HK-2 (cell line): Measurements from ENCODE around the gene SPARC.

Experiments
- DNase-seq: peaks from one replicate; pipeline ENCODE4 v3.0.0-alpha.2; 2018; ENCODE audit not compliant: unreplicated experiment

The SPARC gene

DNA sequence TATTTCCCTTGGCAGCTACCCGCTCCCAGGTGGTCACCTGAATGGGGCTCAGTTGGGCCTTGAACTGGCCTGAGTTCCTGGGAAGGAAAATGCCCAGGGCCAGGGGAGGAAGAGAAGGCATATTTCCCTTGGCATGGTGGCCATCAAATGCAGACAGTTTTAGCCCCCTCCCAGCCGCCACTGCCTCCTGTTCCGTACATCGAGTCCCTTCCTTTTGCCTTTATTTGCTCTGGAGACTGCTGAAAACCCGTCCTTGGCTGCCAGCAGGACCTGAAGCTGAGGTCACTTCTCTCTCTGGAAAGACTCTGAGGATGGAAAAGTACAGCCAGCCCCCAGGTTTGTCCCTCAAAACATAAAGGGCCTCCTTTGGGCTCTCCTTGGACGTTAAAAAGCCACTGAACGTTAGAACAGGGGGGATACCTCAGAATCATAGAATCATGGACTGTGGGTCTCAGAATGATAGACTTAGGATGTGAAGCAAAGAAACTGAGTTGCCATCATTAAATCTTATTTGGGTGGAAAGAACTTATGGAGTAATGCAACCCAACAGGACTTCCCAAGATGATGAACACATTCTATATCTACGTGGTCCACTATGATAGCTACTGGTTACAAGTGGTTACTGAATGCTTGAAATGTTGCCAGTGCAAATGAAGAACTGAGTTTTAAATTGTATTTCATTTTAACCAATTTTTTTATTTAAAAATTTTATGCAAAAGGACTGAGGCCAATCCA lies 7.1 kb downstream of the SPARC start:
- no peak for DNase-seq

GRCh38 chr5:151678713-151679112 lies 8.0 kb downstream of the SPARC start:
- no peak for DNase-seq

DNA sequence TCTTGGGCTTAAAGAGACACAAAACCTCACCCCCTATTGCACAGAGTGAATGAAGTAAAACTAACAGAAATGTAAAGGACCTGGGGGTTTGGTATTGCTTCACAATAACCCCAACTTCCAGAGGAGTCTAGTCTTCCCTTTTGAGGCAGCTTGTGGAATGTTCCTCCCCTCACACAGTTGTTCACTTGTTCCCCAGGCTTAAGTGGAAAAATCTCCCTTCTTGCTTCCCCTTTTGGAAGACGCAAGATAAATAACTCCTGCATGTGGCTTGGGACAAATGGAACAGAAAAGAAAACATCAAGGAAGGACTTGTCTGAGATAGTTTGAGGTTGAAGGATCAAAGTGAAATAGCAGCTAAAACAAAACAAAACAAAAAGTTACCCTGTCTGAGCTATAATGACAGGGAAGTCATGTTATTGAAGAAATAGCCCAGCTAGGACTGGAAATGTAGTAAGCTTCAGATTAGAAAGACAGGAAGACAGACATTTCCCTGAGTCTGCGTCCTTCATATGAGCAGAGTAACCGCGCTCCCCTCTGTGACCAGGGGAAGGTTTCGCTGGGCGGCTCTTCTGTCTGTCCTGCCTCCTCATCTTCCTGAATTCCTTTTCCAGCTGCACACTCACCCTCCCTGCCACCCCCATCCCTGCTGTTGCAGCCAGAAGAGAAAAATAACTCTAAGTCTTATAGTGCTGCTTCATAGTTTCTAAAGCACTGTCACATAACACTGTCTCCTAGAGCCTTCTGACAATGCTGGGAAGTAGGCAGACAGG lies 8.8 kb downstream of the SPARC start:
- no peak for DNase-seq

- DNase-seq: no peak
These were observed 10.0 kb downstream of the SPARC start for GRCh38 chr5:151676719-151677118.

- no peak for DNase-seq
These were observed 10.4 kb downstream of the SPARC start for GRCh38 chr5:151676314-151676712.

DNA sequence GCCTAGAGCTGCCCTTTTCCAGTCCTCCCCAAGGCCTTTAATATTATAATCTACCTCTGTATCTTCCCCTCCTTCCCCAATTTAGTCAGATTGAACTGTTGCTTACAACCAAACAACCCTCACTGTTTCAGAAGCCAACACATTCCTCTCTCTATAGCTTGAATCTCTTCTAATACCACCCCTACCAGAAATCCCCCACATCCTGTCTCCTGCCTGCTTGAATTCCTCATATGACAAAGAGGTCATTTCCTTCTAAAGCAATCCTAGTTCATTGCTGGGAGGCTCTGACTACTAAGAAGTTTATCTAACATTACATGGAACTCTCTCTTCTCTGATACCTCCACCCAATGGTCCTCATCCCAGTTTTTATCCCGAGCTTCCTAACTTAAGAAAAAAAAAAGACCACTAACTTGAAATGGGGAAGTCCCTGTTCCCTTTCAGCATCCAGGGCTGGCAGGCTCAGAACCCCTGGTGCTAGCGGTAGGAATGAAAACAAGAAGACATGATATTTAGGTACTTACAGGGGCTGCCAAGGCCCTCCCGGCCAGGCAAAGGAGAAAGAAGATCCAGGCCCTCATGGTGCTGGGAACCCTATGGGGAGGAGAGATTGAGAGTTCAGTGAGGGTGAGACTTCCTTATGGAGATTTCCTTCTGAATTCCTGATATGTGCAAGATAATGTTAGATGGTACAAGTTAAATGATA lies 11.0 kb downstream of the SPARC start:
- no peak for DNase-seq

DNA sequence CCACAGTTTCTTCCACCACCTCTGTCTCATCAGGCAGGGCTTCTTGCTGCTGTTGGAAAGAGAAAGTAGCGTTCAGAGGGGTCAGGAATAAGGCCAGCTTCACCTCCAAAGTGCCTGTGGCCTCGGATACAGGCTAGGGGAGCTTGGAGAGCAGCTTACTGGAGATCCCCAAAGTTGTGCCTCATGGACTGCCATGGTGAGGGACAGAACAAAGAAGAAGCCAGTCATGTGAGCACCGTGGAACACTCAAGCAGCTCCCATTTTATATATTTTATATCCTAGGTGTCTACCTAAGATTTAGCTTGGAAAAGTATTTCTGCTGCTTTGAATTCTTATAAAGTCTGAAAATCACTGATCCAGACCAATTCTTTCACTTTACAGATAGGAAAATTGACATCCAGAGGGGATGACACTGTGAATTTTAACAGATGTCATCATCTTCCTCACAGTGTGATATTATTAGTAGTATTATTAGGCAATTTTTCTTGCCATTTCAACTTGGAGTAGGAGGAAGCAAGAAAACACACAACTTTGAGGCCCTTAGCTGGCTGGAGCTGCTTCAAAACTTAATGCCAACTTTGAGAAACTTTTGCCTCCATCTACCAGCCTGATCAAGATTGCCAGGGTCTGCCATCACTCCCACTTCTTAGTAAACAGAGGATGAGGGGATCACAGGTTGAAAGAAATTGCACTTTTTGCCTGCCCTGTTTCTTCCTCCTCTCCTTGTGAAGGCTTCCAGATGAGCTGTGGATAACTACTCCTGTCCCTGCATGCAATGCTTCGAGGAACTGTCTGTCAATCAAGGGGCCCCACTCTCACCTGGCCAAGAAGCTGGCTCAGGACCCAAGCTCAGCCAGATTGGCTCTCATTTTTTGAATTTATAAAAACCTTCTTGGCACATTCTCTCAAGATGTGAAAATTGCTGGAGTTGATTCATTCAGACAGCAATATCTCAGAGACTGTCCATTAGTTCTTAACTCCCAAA lies 11.8 kb downstream of the SPARC start:
- no peak for DNase-seq

DNA sequence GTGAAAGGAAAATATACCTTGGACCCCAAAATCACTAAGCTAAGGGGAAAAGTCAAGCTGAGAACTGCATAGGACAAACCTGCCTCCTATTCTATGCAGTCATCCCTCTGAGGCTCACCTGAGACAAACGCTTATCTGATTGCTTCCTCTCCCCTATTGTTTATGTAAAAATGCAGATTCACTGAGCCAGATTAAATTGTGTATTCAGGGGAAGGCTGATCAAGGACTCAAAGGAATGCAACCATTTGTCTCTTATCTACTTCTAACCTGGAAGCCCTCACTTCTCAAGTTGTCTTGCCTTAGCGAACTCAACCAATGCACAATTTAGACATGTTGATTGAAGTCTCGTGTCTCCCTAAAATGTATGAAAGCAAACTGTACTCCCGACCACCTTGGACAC lies 13.3 kb downstream of the SPARC start:
- DNase-seq: no peak

- DNase-seq: no peak
These were observed 14.2 kb downstream of the SPARC start for GRCh38 chr5:151672516-151672915.

GRCh38 chr5:151671950-151672349 lies 14.8 kb downstream of the SPARC start:
- DNase-seq: no peak

GRCh38 chr5:151670953-151671636 lies 15.6 kb downstream of the SPARC start:
- no peak for DNase-seq

GRCh38 chr5:151670083-151670686 lies 16.5 kb downstream of the SPARC start:
- DNase-seq: no peak

GRCh38 chr5:151667083-151667482 lies 19.6 kb downstream of the SPARC start:
- DNase-seq: no peak

GRCh38 chr5:151665613-151666012 lies 21.1 kb downstream of the SPARC start:
- no peak for DNase-seq

- DNase-seq: no peak
These were observed 21.8 kb downstream of the SPARC start for GRCh38 chr5:151664694-151665585.

GRCh38 chr5:151663617-151664293 lies 23.0 kb downstream of the SPARC start:
- no peak for DNase-seq

- no peak for DNase-seq
These were observed 23.9 kb downstream of the SPARC start for GRCh38 chr5:151662805-151663204.

- DNase-seq: no peak
These were observed 24.6 kb downstream of the SPARC start for GRCh38 chr5:151661968-151662732.
